LNCAP (cell line): ENCODE data around the gene ALAS1.

Experiments used
- TF ChIP-seq, protein P1 (sequence below): fragments of 450-650 bp; IDR thresholded peaks from 2 replicates; pipeline ENCODE4 v1.5.1; 2017; ENCODE audit warnings: mild to moderate bottlenecking

The ALAS1 gene

DNA sequence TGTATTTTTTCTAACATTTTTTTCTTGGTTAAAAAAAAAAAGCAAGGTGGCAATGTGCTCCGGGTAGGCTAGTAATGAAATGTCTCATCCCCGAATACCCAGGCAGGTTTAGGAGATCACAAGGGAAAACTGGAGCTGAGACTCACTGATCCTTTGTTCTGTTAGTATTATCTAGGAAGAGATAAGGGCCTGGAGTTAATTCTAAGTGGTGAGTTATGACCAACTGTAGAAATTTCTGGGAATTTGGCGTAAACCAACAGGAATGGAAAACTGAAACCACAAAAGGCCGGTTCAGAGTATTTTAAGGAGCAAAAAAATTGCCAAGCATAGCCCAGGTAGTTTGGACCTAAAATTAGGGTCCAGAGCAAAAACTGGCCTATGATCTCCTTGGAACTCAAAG lies 60.0 kb downstream of the ALAS1 start:
- TF ChIP-seq, protein P1, sequence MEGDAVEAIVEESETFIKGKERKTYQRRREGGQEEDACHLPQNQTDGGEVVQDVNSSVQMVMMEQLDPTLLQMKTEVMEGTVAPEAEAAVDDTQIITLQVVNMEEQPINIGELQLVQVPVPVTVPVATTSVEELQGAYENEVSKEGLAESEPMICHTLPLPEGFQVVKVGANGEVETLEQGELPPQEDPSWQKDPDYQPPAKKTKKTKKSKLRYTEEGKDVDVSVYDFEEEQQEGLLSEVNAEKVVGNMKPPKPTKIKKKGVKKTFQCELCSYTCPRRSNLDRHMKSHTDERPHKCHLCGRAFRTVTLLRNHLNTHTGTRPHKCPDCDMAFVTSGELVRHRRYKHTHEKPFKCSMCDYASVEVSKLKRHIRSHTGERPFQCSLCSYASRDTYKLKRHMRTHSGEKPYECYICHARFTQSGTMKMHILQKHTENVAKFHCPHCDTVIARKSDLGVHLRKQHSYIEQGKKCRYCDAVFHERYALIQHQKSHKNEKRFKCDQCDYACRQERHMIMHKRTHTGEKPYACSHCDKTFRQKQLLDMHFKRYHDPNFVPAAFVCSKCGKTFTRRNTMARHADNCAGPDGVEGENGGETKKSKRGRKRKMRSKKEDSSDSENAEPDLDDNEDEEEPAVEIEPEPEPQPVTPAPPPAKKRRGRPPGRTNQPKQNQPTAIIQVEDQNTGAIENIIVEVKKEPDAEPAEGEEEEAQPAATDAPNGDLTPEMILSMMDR: no peak

DNA sequence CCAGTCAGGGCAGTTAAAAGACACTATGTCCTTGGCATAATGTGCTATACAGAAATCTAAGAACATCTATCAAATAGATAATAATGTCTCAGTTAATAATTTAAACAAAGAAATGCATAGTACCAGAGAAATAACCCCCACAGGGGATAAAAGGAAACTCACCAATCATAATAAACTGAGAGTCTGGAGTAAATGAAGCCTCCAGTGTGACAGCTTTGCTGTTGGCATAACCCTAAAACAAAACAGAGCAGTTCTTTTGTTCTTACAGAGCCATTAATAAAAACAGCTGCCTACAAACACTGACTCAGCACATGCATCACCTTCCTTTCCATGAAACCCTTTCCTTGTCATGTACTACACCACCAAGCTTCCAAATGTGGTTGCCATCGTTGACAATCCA lies 61.1 kb downstream of the ALAS1 start:
- TF ChIP-seq, protein P1: no peak

DNA sequence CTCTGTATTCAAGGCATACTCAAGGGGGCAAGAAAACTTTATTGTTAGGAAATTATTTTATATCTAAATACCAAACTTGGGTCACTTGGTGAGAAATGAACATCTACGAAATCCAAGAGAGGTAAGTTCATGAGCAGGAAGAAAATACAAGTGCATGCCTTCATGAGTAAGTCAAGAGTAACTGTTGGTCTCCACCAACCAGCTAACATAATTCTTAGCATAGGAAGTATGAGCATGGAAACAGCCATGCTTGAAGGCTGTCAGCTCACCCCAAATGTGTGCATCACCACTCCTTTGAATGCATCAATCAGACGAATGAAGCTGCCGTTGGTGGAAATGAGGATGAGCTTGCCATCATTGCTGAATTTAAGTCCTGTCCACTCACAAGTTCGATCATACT lies 61.5 kb downstream of the ALAS1 start:
- TF ChIP-seq, protein P1: no peak

DNA sequence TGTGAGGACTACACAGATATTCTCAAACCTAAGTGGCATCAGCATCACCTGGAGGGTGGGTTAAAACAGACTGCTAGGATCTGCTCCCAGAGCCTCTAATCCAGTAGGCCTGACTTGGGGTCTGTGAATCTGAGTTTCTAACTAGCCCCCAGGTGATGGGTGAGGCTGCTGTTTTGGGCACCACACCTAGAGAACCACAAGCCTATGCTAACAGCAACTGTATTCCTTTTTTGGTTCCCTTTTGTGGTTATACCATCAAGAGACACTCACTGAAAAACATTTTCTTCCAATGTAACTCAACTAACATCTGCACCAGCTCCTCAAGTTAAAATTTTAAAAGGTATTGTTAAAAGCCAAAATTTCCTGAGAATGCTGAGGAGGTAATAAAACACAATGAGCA lies 64.5 kb downstream of the ALAS1 start:
- TF ChIP-seq, protein P1: no peak
